Immature natural killer cell (primary cell): ENCODE data around the gene GALNT17. TPM values are rescaled to one million over a fixed set of nuclear protein-coding genes. Genes with fewer than 3 reads are reported as not detected.

Source experiments
- DNase-seq, 3 donors: peaks; one replicate each; pipeline ENCODE4 v3.0.0; 2022; ENCODE audit warnings: mixed read lengths in 1 of 3
- H3K27ac Mint-ChIP-seq, 6 donors: one replicate each; pipeline ENCODE4 v1.8.0; 2020; ENCODE audit warnings: mixed read lengths in 6 of 6, mild to moderate bottlenecking in 5 of 6, inconsistent platforms in 4 of 6, moderate library complexity in 3 of 6
- H3K27me3 Mint-ChIP-seq, 3 donors: one replicate each; pipeline ENCODE4 v1.8.0; 2020 to 2021; ENCODE audit warnings: low read depth in 3 of 3, mild to moderate bottlenecking in 3 of 3, mixed read lengths in 3 of 3, moderate library complexity in 3 of 3, inconsistent platforms in 1 of 3
- H3K36me3 Mint-ChIP-seq, 3 donors: one replicate each; pipeline ENCODE4 v1.8.0; 2020; ENCODE audit warnings: mixed read lengths in 3 of 3, inconsistent platforms in 2 of 3, mild to moderate bottlenecking in 2 of 3
- H3K4me1 Mint-ChIP-seq, 2 donors: one replicate each; pipeline ENCODE4 v1.8.0; 2020; ENCODE audit warnings: inconsistent platforms in 2 of 2, mild to moderate bottlenecking in 2 of 2, mixed read lengths in 2 of 2, moderate library complexity in 1 of 2
- H3K4me3 Mint-ChIP-seq, 5 donors: one replicate each; pipeline ENCODE4 v1.8.0; 2020; ENCODE audit warnings: mild to moderate bottlenecking in 5 of 5, mixed read lengths in 5 of 5, inconsistent platforms in 3 of 5, moderate library complexity in 3 of 5
- H3K9me3 Mint-ChIP-seq, 6 donors: one replicate each; pipeline ENCODE4 v1.8.0; 2020; ENCODE audit warnings: mild to moderate bottlenecking in 6 of 6, mixed read lengths in 6 of 6, inconsistent platforms in 4 of 6, moderate library complexity in 3 of 6
- polyA plus RNA-seq, 3 donors: library from polyadenylated mRNA; unstranded; fragments of 300-500 nt; fragmentation: Illumina TruSeq; gene quantifications; one replicate each; pipeline ENCODE4 v1.2.3, GENCODE V29; 2021

The GALNT17 gene
- polyA plus RNA-seq, 3 donors from 2014 or later = not detected

GRCh38 chr7:71753236-71753635, 621.3 kb downstream of the GALNT17 start:
- Mint-ChIP-seq H3K4me1 (peaks cover 2 to 8% of the 10 kb centered on the region in 2 donors), H3K36me3 (no peaks in the 10 kb centered on the region), H3K27ac (no peak overlapping the region), H3K4me3 (no peak overlapping the region), H3K9me3 (peaks cover 0 to 7% (median under 1%) of the 10 kb centered on the region in 6 donors), H3K27me3 (peaks cover 2 to 12% (median 8%) of the 10 kb centered on the region in 3 donors)
- DNase-seq = no peak

GRCh38 chr7:71753956-71754664, 622.2 kb downstream of the GALNT17 start:
- Mint-ChIP-seq H3K4me3 (no peak overlapping the region), H3K9me3 (peaks cover 0 to 4% (median 2%) of the 10 kb centered on the region in 6 donors), H3K36me3 (no peaks in the 10 kb centered on the region), H3K4me1 (peaks cover 2 to 8% of the 10 kb centered on the region in 2 donors), H3K27ac (no peak overlapping the region), H3K27me3 (peaks cover 2 to 12% (median 7%) of the 10 kb centered on the region in 3 donors)
- DNase-seq = no peak

- H3K9me3 Mint-ChIP-seq = peaks cover 0 to 3% (median under 1%) of the 10 kb centered on the region in 6 donors
- no peak overlapping the region for H3K27ac Mint-ChIP-seq
- no peaks in the 10 kb centered on the region for H3K36me3 Mint-ChIP-seq
- H3K4me3 Mint-ChIP-seq = no peak overlapping the region
- peaks cover 2 to 10% (median 3%) of the 10 kb centered on the region in 3 donors for H3K27me3 Mint-ChIP-seq
- peaks cover 2 to 8% of the 10 kb centered on the region in 2 donors for H3K4me1 Mint-ChIP-seq
- no peak for DNase-seq
Measured at GRCh38 chr7:71754828-71755227, 622.9 kb downstream of the GALNT17 start.

GRCh38 chr7:71761336-71761735, 629.4 kb downstream of the GALNT17 start:
- Mint-ChIP-seq H3K36me3 (no peaks in the 10 kb centered on the region), H3K4me3 (no peak overlapping the region), H3K27me3 (peaks cover 0 to 5% (median 2%) of the 10 kb centered on the region in 3 donors), H3K9me3 (peaks cover 1 to 18% (median 9%) of the 10 kb centered on the region in 6 donors), H3K27ac (no peak overlapping the region), H3K4me1 (no peaks in the 10 kb centered on the region)
- no peak for DNase-seq
